NOMO-1 treated with DMSO at 0.1 percent for 48 hours (cell line): ENCODE data around the gene NUDT1.

Experiments
- DNase-seq: peaks from one replicate; lab custom pipeline; 2025; ENCODE audit not compliant: unreplicated experiment; lab: John Stamatoyannopoulos, UW

The NUDT1 gene

GRCh38 chr7:2241580-2242540 is at the start of gene NUDT1, which contains the start of gene MRM2:
Gene NUDT1 (plus strand): TSS chr7:2242226. CDS start chr7:2244575, 2,349 bp downstream.
Gene MRM2 (minus strand): TSS chr7:2242205. CDS start chr7:2242169, 36 bp downstream.
- DNase-seq = peak; percentile 59

- no peak for DNase-seq
Observed at GRCh38 chr7:2192831-2193534, 49.0 kb upstream of the NUDT1 start.

GRCh38 chr7:2193575-2194305 is 48.3 kb upstream of the NUDT1 start:
- no peak for DNase-seq

- DNase-seq = no peak
Observed at GRCh38 chr7:2195400-2196246, 46.4 kb upstream of the NUDT1 start.

- DNase-seq = no peak
Observed at GRCh38 chr7:2196381-2197378, 45.3 kb upstream of the NUDT1 start.

- no peak for DNase-seq
Observed at GRCh38 chr7:2197436-2198155, 44.4 kb upstream of the NUDT1 start.

GRCh38 chr7:2198206-2198605 is 43.8 kb upstream of the NUDT1 start:
- no peak for DNase-seq

GRCh38 chr7:2198760-2199159 is 43.3 kb upstream of the NUDT1 start:
- no peak for DNase-seq

- no peak for DNase-seq
Observed at GRCh38 chr7:2199528-2199927, 42.5 kb upstream of the NUDT1 start.

GRCh38 chr7:2199956-2200583 is 42.0 kb upstream of the NUDT1 start:
- no peak for DNase-seq

GRCh38 chr7:2200584-2200980 is 41.4 kb upstream of the NUDT1 start:
- DNase-seq = no peak

GRCh38 chr7:2201128-2201527 is 40.9 kb upstream of the NUDT1 start:
- no peak for DNase-seq

GRCh38 chr7:2201686-2202360 is 40.2 kb upstream of the NUDT1 start:
- no peak for DNase-seq

GRCh38 chr7:2202361-2202761 is 39.7 kb upstream of the NUDT1 start:
- DNase-seq = no peak

- DNase-seq = no peak
Observed at GRCh38 chr7:2202901-2203765, 38.9 kb upstream of the NUDT1 start.

- DNase-seq = peak; percentile 26
Observed at GRCh38 chr7:2203766-2204300, 38.2 kb upstream of the NUDT1 start.
